Measurements from ENCODE around the gene ZBBX.

Gene ZBBX

GRCh38 chr3:167288737-167289136, 91.4 kb downstream of the ZBBX start:
- no peak for DNase-seq (ENCODE audit: low spot score)
- in situ Hi-C loops (cut with MboI; ENCODE audit: low sequenced_read_pairs, unreplicated experiment): no loop called here
- no peak for TF ChIP-seq CTCF (IDR thresholded peaks at IDR 0.05; ENCODE audit: borderline replicate concordance, control extremely low read depth, extremely low read depth, insufficient read depth, missing control alignments)

DNA sequence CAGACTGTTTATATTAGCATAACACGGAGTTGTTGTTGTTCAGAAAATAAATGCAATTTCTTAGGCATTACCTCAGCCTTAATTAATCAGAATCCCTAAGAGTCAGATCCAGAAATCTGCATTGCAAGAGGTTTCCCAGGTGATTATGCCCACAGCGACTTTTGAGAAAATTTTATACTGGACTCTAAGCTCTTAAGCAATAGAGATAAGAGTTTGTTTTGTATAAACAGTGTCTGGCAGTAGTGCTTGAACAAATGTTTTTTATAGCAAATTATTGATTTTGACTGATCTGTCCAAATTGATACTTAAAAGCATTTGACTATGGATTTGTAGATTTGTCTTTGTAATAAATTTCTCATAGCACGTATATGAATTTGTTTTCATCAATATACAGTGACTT, 92.8 kb downstream of the ZBBX start:
- no peak for TF ChIP-seq CTCF (IDR thresholded peaks at IDR 0.05; ENCODE audit: borderline replicate concordance, control extremely low read depth, extremely low read depth, insufficient read depth, missing control alignments)
- in situ Hi-C loops (cut with MboI; ENCODE audit: low sequenced_read_pairs, unreplicated experiment): no loop called here
- no peak for DNase-seq (ENCODE audit: low spot score)

DNA sequence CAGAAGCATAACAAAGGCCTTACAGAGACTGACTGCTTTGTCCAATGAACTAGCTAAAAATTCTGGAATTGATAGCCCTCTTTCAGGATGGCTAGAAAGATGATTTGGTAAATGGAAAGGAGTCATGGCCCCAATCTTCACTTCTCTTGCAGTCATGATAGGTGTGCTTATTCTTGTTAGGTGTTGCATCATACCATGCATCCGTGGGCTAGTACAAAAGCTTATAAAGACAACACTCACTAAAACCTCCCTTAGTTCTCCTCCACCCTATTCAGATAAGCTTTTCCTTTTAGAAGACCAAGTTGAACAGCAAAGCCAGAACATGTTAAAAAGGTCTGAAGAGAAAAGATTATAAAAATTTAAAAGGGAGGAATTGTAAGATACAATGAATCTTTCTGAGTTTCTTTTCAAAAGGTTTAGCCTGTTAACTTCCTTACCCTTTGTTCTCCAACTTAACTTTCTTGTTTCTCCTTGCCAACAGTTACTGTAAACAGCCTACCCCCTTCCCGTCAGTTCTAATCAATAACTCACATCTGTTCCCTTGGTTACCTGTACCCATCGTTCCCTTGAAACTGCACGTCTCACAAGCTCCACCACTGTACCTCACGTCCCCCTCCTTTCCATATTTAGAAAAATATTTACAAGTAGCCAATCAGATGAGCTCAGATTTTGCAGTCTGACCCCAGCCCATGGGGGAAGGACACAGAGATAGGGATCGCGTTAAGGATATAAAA, 105.8 kb downstream of the ZBBX start:
- TF ChIP-seq CTCF (IDR thresholded peaks at IDR 0.05; ENCODE audit: borderline replicate concordance, control extremely low read depth, extremely low read depth, insufficient read depth, missing control alignments): no peak
- DNase-seq (ENCODE audit: low spot score): no peak
- in situ Hi-C loops (cut with MboI; ENCODE audit: low sequenced_read_pairs, unreplicated experiment): no loop called here

DNA sequence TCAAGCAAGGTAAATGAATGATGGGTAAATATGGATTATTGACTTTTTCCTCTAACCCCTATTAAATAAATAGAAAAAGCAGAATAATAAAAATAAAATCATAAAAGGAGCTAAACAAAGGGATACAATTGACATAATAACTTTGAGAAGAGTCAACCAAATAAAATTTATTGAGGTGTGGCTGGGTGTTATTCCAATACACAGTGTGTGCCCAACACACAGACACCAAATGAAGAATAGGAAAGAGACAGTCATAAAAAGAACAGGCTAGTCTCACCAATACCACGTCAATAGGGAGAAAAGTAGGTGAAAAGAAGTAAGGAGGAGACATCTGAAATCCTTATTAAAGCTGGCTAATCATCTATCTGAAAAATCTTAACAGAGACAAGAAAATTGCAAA, 127.1 kb downstream of the ZBBX start:
- no peak for DNase-seq (ENCODE audit: low spot score)
- in situ Hi-C loops (cut with MboI; ENCODE audit: low sequenced_read_pairs, unreplicated experiment): no loop called here
- no peak for TF ChIP-seq CTCF (IDR thresholded peaks at IDR 0.05; ENCODE audit: borderline replicate concordance, control extremely low read depth, extremely low read depth, insufficient read depth, missing control alignments)

- DNase-seq (ENCODE audit: low spot score): no peak
- no peak for TF ChIP-seq CTCF (IDR thresholded peaks at IDR 0.05; ENCODE audit: borderline replicate concordance, control extremely low read depth, extremely low read depth, insufficient read depth, missing control alignments)
- in situ Hi-C loops (cut with MboI; ENCODE audit: low sequenced_read_pairs, unreplicated experiment): no loop called here
Observed at GRCh38 chr3:167251678-167252077, 128.4 kb downstream of the ZBBX start.

- in situ Hi-C loops (cut with MboI; ENCODE audit: low sequenced_read_pairs, unreplicated experiment): no loop called here
- no peak for DNase-seq (ENCODE audit: low spot score)
- no peak for TF ChIP-seq CTCF (IDR thresholded peaks at IDR 0.05; ENCODE audit: borderline replicate concordance, control extremely low read depth, extremely low read depth, insufficient read depth, missing control alignments)
Observed at GRCh38 chr3:167246252-167246651, 133.8 kb downstream of the ZBBX start.

Data from GM13976 (cell line).